NCI-H1417 treated with DMSO at 0.1 percent for 48 hours (cell line): ENCODE measurements around the gene SLC7A5.

Source experiments
- DNase-seq: peaks from one replicate; lab custom pipeline; 2025; lab: John Stamatoyannopoulos, UW

The SLC7A5 gene

GRCh38 chr16:87846705-87847466 is 22.4 kb downstream of the SLC7A5 start:
- DNase-seq, result no peak

- DNase-seq, result no peak
These were observed 23.3 kb downstream of the SLC7A5 start for GRCh38 chr16:87845807-87846619.

GRCh38 chr16:87845213-87845612 is 24.1 kb downstream of the SLC7A5 start:
- no peak for DNase-seq

- DNase-seq, result no peak
These were observed 24.5 kb downstream of the SLC7A5 start for GRCh38 chr16:87844809-87845208.

- no peak for DNase-seq
These were observed 25.1 kb downstream of the SLC7A5 start for GRCh38 chr16:87844120-87844733.

- DNase-seq, result no peak
These were observed 25.6 kb downstream of the SLC7A5 start for GRCh38 chr16:87843678-87844105.

- DNase-seq, result no peak
These were observed 27.0 kb downstream of the SLC7A5 start for GRCh38 chr16:87842209-87842869.

- DNase-seq, result no peak
These were observed 27.7 kb downstream of the SLC7A5 start for GRCh38 chr16:87841340-87842208.

GRCh38 chr16:87840271-87840978 is 28.9 kb downstream of the SLC7A5 start:
- no peak for DNase-seq

GRCh38 chr16:87839542-87840270 is 29.6 kb downstream of the SLC7A5 start:
- DNase-seq, result no peak

GRCh38 chr16:87838643-87839541 is 30.4 kb downstream of the SLC7A5 start:
- DNase-seq, result no peak

GRCh38 chr16:87837627-87838289 is 31.5 kb downstream of the SLC7A5 start:
- no peak for DNase-seq

GRCh38 chr16:87836844-87837581 is 32.3 kb downstream of the SLC7A5 start:
- no peak for DNase-seq

- no peak for DNase-seq
These were observed 32.9 kb downstream of the SLC7A5 start for GRCh38 chr16:87836346-87836843.

GRCh38 chr16:87835882-87836331 is 33.4 kb downstream of the SLC7A5 start:
- DNase-seq, result no peak

GRCh38 chr16:87834668-87835473 is 34.4 kb downstream of the SLC7A5 start:
- DNase-seq, result no peak
